GF-D8 (cell line): ENCODE measurements around the gene BLVRA.
A peak's percentile ranks its signal among the peaks of the same experiment; 100 is the strongest.
"Not testable (repeated sequence)": the region's sequence is repeated elsewhere in the genome, so short reads cannot be mapped to it uniquely, and the experiment has no call there.

Source experiments
- DNase-seq: peaks from one replicate; lab custom pipeline; 2025; lab: John Stamatoyannopoulos, UW

The BLVRA gene, protein sequence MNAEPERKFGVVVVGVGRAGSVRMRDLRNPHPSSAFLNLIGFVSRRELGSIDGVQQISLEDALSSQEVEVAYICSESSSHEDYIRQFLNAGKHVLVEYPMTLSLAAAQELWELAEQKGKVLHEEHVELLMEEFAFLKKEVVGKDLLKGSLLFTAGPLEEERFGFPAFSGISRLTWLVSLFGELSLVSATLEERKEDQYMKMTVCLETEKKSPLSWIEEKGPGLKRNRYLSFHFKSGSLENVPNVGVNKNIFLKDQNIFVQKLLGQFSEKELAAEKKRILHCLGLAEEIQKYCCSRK

DNA sequence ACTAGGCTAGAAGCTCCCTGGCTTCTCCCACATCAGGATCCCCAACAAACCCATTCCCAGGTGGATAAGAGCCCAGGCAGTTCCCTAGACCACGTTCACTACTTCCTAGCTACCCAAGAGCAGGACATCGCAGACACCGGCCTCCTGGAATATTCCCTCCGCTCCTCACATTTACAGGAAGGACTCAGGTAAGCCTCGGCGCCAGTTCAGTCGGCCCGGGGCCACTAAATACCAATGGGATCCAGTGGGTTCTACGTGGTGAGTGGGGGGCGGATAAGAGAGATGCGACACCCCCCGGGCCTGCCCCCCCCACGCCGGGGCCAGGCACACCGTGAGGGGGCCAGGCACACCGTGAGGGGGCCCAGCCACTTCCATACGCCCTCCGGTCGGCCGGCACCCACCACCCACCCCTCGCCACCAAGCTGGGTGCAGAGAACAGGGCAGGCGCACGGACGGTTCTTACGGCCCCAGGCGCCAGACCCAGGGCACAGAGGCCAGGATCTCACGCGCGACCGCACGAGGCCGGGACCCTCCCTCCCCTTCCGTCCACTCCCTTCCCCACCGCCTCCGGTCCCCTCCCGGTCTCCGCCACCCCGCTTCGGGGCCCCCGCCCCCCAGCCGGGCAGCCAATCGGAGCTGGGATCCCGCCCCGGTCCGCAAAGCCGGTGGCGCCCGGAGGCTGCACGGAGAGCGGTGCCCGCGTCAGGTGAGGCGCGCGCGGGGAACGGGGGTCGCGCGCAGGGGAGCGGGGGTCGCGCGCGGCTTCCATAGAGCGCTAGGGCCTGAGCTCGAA, at the start of gene BLVRA:
TSS of gene BLVRA (plus strand) at position 652 of the 793 bp plus-strand sequence. CDS start 12,479 bp downstream, outside the sequence.
- DNase-seq, result no peak

DNA sequence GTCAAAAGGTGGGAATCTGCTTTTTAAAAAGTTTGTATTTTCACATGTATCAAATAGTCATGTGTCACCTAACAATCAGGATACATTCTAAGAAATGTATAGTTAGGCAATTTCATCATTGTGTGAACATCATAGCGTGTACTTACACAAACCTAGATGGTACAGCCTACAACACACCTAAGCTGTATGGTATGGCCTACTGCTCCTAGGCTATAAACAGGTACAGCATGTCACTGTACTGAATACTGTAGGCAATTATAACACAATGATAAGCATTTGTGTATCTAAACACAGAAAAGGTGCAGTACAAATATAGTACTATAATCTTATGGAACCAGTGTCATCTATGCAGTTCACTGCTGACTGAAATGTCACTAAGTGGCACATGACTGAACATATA, 47.0 kb upstream of the BLVRA start:
- no peak for DNase-seq

DNA sequence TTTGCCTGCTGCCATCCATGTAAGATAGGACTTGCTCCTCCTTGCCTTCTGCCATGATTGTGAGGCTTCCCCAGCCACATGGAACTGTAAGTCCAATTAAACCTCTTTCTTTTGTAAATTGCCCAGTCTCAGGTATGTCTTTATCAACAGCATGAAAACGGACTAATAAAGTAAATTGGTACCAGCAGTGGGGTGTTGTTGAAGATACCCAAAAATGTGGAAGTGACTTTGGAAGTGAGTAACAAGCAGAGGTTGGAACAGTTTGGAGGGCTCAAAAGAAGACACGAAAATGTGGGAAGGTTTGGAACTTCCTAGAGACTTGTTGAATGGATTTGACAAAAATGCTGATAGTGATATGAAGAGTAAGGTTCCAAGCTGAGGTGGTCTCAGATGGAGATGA, 42.5 kb upstream of the BLVRA start:
- DNase-seq, result not testable (repeated sequence)

DNA sequence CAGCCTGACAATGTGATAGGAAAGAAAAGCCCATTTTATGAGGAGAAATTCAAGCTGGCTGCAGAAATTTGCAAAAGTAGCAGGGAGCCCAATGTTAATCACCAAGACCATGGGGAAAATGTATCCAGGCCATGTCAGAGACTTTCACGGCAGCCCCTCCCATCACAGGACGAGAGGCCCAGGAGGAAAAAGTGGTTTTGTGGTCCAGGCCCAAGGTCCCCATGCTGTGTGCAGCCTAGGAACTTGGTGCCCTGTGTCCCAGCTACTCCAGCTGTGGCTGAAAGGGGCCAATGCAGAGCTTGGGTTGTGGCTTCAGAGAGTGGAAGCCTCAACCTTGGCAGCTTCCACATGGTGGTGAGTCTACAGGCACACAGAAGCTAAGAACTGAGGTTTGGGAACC, 41.9 kb upstream of the BLVRA start:
- no peak for DNase-seq

DNA sequence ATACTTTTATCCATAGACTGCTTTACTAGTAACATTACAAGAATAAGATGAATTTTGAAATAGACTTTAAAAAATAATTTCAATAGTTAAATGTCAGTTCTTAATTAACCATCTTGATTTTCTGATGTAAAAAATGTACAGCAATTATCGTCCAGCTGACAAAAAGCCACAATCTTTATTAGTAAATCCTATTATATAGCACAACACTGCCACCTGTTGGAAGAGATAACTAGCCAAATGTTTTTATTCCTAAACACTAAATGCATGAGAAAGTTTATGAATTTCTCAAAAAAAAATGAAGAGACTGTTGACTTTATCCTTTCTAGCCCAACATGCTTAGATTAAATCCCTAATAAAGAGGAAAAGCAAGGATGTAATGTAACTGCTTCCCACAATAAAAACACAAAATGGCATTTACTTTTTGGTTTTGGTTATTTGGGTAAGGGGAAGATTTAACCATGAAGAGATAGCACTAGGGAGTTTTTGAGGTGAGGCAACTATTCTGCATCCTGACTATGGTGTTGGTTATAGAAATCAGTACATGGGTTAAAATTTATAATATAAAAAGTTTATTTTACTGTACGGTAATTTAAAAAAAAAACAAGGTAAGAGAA, 37.2 kb upstream of the BLVRA start:
- DNase-seq, result peak; percentile 33

DNA sequence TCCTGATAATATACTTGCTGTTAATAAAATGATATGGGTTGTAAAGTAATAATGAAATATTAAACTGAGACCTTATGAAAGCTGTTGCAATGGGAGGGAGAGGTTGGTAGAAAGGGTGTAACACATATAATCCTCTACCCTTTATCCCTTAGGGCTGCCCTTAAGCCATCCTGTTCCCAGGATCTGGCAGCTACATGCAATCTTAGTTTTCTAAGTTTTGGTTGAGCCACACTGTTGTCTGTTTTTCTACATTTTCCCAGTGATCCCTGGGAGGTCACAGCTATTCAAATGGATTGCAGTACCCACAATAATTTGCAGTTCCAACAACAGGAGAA, 35.5 kb upstream of the BLVRA start:
- DNase-seq, result no peak

DNA sequence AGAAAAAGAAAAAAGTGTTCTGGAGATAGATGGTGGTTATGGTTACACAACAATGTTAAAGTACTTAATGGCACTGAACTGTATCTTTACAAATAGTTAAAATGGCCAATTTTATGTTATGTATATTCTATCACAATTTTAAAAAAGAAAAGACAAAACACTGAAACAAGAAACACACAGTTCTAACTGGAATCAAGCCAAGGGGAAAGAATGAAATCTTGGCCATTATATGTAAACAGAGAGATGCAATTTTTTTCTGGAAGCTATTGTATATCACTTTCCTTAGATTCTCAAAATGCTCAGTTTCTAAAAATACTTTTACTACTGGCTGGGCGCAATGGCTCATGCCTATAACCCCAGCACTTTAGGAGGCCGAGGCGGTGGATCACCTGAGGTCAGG, 33.2 kb upstream of the BLVRA start:
- no peak for DNase-seq

DNA sequence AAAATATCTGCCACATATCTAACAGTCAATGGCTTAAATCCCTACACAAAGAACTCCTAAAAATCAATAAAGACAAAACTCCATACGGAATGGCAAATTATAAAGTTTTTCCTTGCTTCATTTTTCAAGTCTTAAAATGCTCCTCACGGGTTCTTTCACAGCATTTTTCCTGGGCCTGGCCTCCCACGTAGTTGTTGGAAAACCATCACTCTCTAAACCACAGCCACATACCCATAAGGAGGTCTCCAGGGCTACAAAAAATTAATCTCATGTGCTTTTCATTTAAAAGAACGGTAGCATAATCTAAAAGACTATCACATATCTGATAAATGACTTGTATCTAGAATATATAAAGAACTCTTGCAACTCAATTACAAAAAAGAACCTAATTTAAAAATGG, 32.0 kb upstream of the BLVRA start:
- DNase-seq, result no peak

DNA sequence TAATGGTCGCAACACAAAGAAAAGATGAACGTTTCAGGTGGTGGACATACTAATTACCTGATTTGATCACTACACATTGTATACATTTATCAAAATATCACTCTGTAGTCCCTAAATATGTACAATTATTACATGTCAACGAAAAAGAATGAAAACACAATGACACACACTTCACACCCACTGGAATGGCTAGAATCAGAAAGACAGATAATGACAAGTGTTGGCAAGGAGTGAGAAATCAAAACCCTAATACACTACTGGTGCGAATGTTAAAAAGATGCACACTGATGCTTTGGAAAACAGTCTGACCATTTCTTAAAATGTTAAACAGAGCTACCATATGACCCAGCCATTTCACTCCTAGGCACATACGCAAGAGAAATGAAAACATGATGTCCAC, 31.5 kb upstream of the BLVRA start:
- DNase-seq, result no peak

DNA sequence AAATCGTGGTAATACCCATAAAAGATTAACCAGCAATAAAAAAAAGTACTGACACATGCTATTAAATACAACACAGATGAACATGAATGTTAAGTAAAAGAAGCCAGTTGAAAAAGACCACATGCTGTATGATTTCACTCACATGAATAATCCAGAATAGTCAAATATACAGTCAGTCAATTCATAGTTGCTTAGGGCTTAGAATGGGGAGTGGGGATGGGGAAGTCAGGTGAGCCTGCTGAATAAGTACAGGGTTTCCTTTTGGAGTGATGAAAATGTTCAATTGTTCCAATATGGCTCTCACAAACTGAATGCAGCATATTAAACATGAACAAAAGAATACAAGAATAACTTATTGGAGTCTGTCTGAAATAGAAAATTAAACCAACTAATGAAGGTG, 31.0 kb upstream of the BLVRA start:
- DNase-seq, result no peak

DNA sequence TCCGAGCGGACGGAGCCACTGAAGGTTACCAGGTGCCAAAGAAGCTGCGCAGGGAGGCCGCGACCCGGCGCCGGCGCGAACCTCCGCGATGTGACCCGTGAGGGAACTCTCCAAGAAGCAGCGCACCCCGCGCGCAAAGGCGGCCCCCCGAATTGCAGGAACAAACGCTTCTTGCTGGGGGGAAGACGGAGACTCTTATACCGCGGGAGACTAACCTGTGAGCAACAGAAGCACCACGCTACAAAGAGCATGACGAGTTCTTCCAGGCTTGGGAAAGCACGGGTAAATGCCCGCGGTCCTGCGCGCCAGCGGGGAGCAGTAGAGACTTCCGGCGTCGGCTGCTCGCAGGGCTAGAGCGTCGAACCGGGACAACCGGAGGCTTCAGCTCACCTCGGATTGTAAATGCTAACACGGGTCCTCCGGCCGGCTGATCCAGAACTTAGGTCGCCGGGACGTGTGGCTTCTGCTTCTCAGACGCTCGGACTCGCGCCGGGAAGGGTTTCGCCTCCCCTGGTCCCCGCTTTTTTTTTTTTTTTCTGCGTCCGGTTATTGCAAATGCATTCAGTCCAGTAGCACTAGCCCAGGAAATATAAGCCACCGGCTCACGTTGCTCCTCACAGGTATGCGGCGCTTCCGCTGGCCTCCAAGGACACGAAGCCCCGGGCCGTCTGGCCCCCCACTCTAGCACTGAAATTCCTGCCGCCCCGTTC, 29.1 kb upstream of the BLVRA start, which contains the start of gene COA1:
TSS of gene COA1 (minus strand) at position 310 of the 710 bp plus-strand sequence. CDS start 80,909 bp downstream, outside the sequence.
- DNase-seq, result peak; percentile 80

DNA sequence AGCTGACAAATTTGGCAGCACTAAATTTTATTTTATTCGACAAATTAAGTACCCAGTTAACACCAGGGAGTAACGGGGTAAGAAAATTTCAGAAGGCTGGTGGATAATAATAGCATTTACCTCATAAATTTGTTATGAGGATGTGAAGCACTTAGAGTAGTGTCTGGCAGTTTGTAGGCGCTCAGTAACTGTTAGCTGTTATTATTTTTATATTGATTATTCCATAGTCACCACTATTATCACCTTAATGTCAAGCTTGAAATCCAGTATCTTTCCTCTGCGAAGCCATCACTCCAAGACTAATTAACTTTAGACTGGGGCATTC, 28.6 kb upstream of the BLVRA start:
- no peak for DNase-seq

DNA sequence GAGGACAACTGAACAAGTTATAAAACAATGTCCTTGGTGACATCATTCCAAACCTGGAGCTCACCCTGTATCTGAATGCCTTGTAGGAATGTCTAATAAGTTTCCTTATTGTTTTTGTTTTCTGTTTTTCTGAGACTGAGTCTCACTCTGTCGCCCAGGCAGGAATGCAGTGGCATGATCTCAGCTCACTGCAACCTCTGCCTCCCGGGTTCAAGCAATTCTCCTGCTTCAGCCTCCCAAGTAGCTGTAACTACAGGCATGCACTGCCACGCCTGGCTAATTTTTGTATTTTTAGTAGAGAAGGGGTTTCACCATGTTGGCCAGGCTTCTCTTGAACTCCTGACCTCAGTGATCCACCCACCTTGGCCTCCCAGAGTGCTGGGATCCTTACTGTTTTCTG, 27.0 kb upstream of the BLVRA start:
- not testable (repeated sequence) for DNase-seq

DNA sequence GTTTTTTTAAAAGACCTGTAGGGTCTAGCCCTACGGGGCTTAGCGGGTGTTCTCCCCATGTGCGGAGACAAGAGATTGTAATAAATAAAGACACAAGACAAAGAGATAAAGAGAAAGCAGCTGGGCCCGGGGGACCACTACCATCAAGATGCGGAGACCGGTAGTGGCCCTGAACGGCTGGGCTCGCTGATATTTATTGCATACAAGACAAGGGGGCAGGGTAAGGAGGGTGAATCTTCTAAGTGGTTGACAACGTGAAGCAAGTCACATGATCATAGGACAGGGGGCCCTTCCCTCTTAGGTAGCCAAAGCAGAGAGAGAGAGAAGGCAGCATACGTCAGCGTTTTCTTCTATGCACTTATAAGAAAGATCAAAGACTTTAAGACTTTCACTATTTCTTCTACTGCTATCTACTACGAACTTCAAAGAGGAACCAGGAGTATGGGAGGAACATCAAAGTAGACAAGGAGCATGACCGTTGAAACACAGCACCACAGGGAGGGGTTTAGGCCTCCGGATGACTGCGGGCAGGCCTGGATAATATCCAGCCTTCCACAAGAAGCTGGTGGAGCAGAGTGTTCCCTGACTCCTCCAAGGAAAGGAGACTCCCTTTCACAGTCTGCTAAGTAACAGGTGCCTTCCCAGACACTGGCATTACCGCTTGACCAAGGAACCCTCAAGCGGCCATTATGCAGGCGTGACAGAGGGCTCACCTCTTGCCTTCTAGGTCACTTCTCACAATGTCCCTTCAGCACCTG, 23.7 kb upstream of the BLVRA start:
- not testable (repeated sequence) for DNase-seq

DNA sequence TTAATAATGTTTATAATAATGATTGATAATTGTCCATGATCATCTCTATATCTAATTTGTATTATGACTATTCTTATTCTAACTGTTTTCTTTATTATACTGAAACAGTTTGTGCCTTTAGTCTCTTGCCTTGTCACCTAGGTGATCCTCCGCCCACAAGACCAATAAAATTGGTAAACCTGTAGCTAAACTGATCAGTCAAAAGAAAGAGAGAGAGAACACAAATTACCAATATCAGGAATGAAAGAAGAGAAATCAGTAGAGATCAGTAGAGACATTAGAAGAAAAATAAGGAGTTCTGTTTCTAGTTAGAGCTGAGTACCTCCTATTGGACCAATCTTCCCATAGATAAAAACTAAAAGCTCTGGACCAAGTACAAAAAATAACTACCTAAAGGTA, 23.1 kb upstream of the BLVRA start:
- DNase-seq, result no peak

DNA sequence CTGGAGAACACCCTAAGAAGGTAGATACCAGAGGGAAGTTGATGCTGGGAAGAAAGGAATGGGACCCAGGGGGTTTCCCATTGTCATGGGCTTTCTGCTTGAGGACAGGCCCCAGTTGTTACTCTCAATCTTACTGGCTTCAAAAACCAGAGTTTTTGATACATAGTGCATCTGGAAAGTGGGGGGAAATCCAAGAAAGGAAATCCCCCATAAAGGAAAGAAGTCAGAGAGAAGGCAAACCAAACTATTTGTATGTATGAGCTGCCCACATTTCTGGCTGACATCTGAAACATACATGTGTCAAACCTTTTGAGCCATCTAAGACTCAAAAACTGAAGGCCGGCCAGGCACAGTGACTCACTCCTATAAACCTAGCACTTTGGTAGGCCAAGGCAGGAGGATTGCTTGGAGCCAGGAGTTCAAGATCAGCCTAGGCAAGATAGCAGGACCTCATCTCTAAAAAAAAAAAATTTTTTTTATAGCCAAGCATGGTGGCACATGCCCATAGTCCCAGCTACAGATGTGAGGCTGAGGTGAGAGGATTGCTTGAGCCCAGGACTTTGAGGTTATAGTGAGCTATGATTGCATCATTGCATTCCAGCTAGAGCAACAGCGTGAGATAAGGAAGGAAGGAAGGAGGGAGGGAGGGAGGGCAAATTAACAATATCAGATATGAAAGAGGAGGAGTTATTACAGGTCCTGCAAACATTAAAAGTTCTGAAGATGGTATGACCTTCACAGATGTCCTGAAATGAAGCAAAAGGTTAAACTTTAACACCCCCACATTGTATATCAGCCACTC, 22.5 kb upstream of the BLVRA start:
- DNase-seq, result peak; percentile 64

DNA sequence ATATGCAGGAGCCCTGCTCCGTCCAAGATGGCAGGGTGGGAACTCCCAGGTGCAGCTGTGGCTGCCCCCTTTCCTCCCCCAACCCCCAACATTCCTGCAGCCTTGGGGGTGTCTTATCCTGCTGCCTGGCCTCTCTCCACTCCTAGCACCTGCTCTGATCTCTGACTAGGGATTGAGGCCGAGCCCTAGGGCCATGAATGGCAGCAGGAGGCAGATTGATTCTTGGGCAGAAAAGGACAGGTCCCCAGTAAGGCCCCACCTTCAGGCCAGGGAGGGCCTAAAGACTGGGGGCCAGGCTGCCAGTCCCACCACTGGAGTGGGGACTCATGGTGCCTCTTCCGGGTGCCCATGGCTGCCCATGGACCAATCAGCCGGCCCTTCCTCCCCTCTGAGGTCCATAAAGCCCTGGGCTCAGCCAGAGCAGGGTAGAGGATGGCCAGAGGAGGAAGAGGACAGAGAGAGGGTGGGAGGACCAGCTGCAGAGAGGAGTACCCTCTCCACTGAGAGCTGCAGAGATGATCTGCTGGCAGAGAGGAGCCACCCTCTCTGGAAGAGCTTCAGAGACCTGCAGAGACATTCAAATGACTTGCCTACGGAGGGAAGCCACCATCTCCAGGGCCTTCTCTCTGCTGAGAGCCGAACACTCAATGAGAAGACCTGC, 20.9 kb upstream of the BLVRA start:
- DNase-seq, result no peak

DNA sequence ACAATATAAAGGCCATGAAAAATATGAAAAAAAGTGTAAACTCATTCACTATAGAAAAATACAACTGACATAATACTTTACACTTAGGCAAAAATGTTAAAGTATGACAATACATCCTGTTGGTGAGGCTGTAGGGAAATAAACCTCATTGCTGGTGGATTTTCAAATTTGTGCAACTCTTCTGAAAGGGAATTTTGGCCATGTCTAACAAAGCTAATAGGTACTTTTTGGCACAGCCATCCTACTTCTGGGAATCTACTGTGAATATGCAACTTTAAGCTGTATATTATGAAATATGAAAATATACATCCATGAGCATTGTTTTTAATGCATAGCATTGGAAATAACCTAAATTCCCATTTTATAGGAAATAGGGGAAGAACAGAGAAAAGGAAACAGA, 15.8 kb upstream of the BLVRA start:
- no peak for DNase-seq

DNA sequence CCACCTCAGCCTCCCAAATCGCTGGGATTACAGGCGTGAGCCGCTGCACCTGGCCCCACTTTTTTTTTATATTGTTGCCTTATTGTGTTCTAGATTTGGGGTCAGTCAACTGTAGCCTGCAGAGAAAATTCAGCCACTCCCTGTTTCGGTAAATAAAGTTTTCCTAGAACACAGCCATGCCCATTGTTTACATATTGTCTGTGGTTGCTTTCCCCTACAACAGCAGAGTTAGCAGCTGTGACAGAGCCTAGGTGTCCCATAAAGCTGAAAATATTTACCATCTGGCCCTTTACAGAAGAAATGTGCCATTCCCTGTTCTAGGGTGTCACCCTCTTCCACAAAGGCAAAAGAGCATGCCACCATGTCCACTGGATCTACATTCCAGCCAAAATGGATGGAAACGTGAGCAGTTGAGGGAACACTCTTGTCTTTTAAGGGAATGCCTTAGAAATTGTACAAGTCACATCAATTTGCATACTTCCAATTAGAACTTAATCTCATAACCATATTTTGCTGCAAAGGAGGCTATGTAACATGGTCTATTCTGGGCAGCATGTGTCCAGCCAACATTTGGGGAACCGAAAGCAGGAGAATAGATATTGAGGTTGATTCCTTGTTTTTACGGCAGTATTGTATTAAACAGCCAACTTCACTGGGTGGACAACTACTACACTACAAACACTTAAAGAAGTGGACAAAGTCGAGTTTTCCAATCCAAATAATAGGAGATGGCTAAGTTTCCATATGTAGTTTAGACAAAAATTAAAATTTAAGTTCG, 11.0 kb upstream of the BLVRA start:
- no peak for DNase-seq
